NCI-H510A treated with DMSO at 0.1 percent for 48 hours (cell line): ENCODE measurements around the gene ERF.

ENCODE experiments used
- DNase-seq: peaks from one replicate; lab custom pipeline; 2025; lab: John Stamatoyannopoulos, UW

ERF gene

GRCh38 chr19:42212886-42213285 is 42.0 kb downstream of the ERF start:
- no peak for DNase-seq

- no peak for DNase-seq
Measured at GRCh38 chr19:42208612-42209011, 46.3 kb downstream of the ERF start.

GRCh38 chr19:42207767-42208271 is 47.1 kb downstream of the ERF start:
- no peak for DNase-seq

- DNase-seq = no peak
Measured at GRCh38 chr19:42206871-42207755, 47.8 kb downstream of the ERF start.

- DNase-seq = no peak
Measured at GRCh38 chr19:42204664-42205063, 50.3 kb downstream of the ERF start.

GRCh38 chr19:42203700-42204099 is 51.2 kb downstream of the ERF start:
- DNase-seq = no peak

GRCh38 chr19:42202290-42202880 is 52.5 kb downstream of the ERF start:
- no peak for DNase-seq

- no peak for DNase-seq
Measured at GRCh38 chr19:42201489-42202289, 53.2 kb downstream of the ERF start.

GRCh38 chr19:42200116-42200715 is 54.7 kb downstream of the ERF start:
- DNase-seq = no peak

GRCh38 chr19:42199440-42200115 is 55.4 kb downstream of the ERF start:
- no peak for DNase-seq

- DNase-seq = no peak
Measured at GRCh38 chr19:42198676-42199439, 56.1 kb downstream of the ERF start.
